ENCODE measurements around the gene UNC119.

Gene UNC119

DNA sequence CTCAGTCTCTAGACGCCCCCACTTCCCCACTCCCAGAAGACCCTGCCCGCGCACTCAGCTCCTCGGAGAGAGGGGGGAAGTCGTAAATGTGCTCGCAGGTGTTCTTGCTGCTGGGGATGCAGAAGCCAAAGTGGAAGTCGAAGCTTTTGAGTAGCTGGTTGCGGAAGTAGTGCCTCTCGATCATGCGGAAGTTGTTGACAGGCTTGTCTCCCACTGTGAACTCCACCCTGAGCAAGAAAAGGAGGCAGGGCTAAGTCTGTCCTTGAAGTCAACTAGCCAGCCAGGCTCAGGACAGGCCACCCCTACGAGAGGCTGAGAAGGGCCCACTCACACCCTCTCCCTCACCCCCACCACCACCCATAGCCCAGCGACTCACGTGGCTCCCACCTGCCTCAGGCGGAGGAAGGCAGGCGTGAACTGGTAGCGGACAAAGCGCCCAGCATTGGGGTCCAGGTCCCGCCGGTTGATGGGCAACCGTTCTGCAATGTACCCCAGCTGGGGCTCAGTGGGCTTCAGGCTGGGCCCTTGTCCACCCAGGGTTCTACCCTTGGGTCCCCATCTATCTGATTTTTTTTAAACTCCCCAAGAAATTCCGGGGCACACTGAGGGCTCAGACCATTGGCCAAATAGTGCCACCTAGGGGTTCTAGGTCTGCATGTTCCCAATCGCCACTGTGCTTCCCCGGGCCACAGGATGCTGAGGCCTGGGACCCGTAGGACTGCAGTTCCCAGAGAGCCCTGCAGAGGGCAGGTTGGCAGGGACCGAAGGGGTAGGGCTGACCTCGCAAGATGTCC is 4.6 kb downstream of the UNC119 start:
- peak; percentile 90 for DNase-seq
- in situ Hi-C loops (cut with HindIII; ENCODE audit: low pct_ligation_motif_present, low pct_unique_long_range_greater_than_20kb, low sequenced_read_pairs), result no loop called here

DNA sequence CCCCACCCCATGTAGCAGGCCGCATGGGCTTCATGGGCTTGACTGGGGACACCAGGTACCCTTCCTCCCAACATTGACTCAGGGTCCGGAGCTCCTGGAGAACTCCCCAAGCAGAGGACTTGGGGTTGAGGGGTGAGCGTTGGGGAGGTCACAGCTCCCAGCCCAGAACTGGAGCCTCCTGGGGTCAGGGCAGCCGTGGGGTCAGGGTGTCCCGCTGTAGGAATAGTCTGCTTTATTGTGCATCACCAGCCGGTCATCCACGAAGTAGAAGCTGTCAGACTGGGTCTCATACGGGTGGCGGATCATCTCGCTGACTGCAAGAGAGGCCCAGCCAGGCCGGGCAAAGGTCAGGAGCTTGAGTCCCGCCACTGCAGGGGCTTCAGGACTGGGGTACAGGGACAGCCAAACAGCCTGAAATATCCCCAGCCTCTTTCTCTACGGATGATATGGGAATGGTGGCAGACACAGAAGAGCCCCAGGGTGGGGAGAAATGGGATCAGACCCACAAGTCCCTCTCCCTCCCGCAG is 5.3 kb downstream of the UNC119 start:
- no peak for DNase-seq
- in situ Hi-C loops (cut with HindIII; ENCODE audit: low pct_ligation_motif_present, low pct_unique_long_range_greater_than_20kb, low sequenced_read_pairs), result no loop called here

DNA sequence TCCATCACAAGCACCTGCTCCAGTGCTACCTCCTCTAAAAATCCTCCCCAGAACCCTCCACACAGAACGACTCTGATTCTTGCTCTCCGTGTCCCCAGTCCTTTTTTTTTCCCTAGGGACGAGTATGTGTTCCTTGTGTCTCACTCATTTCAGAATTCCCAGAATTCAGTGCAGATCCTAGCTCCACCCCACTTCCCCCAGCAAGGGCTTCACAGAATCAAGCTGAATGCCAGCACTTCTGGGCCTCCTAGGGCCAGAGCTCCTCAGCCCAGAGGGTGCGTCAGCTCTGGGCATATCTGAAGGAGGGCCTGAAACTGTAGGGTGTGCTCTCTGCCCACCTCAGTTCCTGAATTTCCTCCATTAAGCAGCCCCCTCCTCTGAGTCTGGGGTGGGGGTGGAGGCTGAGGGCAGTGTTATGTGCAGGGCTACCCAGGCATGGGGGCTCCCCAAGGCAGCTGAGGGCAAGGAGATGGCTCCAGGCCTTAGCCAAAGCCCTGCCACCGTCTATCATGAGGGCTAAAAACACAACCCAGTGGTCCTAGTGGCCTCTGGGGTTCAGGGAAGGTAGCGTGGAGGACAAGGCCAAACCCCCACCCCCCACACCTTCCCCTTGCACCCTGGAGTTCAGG is 6.5 kb downstream of the UNC119 start:
- in situ Hi-C loops (cut with HindIII; ENCODE audit: low pct_ligation_motif_present, low pct_unique_long_range_greater_than_20kb, low sequenced_read_pairs), result no loop called here
- DNase-seq, result no peak

DNA sequence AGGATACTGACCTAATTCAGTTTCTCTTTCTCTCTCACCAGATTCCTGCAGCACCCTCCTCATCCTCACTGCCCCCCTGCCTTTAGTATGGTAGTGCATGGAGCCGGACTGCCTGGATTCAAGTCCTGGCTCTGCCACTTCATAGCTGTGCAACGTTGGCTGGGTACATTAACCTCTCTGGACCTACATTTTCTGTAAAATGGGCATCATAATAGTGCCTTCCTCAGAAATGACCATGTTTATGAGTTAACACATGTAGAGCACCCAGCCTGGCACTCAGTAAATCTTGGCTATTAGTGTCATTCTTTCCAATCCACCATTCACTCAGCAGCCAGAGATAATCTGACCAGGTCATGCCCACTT is 7.3 kb downstream of the UNC119 start:
- in situ Hi-C loops (cut with HindIII; ENCODE audit: low pct_ligation_motif_present, low pct_unique_long_range_greater_than_20kb, low sequenced_read_pairs), result no loop called here
- no peak for DNase-seq

DNA sequence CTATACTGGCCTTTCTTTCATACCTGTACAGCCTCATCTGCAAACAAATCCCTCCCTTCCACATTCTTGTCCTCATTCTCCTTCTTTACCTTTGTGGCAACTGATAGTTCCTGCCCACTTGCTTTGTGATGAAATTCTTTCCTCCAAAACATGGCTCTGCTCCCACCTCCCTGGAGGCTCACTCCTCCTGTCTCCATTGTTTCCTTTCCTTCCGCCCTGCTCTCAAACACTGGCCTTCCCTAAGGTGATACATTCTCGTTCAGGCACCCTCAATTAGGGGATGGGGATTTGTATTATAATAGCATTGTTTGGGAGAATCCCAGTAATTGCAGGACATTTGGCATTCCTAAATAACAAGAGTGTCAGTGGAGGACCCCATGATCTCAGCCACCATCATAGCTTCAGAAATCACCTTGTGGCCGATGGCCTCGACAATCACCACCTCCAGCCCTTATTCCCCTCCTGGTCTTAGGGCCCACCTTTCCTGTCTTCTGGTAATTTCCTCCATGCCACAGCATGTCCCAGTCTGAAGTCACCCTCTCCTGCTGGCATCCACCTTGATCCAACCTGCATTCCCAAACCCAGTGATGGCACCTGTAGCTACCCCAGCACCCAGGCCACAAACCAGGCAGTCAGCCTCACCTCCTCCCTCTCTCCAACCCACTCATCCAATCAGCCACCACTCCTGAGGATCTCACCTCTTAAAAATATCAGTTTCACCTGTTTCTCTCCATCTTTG is 7.9 kb downstream of the UNC119 start:
- in situ Hi-C loops (cut with HindIII; ENCODE audit: low pct_ligation_motif_present, low pct_unique_long_range_greater_than_20kb, low sequenced_read_pairs), result no loop called here
- DNase-seq, result no peak

DNA sequence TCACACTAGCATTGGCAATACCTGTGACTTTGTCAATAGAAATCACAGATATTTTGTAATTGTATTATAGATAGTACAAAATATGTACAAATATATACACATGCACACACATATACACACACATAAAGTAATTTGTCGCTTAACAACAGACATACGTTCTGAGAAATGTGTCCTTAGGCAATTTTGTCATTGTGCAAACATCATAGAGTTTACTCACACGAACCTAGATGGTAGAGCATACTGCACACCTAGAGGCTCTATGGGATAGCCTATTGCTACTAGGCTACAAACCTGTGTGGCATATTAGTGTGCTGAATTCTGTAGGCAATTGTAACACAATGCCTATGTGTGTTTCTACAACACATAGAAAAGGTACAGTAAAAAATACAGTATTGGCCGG is 11.0 kb downstream of the UNC119 start:
- in situ Hi-C loops (cut with HindIII; ENCODE audit: low pct_ligation_motif_present, low pct_unique_long_range_greater_than_20kb, low sequenced_read_pairs), result no loop called here
- DNase-seq, result no peak

DNA sequence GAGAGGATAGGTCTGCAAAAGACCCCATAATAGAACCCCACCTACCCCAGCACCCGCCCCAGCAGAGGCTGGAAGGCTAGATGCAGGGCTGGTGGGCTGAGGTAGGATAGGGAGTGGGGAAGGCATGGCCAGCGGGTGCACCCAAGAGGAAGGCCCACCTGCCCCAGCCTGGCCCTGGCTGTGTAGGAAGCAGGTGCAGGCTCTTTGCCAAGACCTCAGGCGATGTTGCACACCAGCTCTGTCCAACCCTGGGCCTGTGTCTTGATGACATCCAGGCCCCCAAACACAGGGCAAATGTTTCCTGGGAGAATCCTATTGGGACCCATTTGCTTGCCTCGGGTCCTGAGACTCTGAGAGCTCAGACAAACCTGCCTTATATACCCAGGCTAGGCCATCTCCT is 12.2 kb downstream of the UNC119 start:
- in situ Hi-C loops (cut with HindIII; ENCODE audit: low pct_ligation_motif_present, low pct_unique_long_range_greater_than_20kb, low sequenced_read_pairs), result no loop called here
- DNase-seq, result no peak

DNA sequence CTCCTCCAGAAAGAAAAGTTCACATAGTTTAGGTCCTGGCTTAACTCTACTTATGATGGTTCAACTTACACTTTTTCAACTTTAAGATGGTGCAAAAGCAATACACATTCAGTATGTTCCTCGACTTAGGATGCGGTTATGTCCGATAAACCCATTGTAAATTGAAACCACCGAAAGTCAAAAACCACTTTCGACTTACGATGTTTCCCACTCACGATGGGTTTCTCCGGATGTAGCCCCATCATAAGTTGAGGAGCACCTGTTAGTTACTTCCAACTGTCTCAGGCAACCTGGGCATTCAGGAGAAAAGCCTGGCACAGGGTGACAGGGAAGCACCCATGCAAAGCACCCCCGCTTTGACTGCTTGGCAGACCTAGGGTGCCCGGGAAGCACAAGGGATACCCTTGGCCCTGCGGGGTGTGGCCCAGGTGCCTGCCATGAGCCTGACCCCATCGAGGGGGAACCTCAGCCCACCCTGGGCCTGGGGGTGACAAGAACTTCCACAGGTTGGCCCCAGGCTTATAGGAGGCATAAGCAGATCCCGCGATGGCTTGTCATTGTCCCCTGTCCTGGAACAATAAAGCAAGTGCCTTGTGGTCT is 14.0 kb downstream of the UNC119 start:
- in situ Hi-C loops (cut with HindIII; ENCODE audit: low pct_ligation_motif_present, low pct_unique_long_range_greater_than_20kb, low sequenced_read_pairs), result no loop called here
- no peak for DNase-seq

DNA sequence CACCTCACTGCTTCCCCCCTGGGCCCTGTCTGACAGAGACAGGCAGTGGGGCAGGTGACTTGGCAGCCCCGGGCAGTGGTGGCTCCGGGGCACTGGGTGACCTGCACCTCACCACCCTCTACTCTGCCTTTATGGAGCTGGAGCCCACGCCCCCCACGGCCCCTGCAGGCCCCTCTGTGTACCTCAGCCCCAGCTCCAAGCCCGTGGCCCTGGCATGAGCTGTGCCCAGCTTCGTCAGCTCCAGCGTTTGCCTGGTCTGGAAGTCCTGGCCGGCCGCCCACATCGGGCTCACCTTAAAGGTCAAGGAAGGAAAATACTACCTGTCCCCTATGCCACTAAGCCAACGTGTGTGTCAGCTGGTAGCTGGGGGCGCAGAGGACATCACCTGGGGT is 15.2 kb downstream of the UNC119 start:
- in situ Hi-C loops (cut with HindIII; ENCODE audit: low pct_ligation_motif_present, low pct_unique_long_range_greater_than_20kb, low sequenced_read_pairs), result no loop called here
- DNase-seq, result no peak

DNA sequence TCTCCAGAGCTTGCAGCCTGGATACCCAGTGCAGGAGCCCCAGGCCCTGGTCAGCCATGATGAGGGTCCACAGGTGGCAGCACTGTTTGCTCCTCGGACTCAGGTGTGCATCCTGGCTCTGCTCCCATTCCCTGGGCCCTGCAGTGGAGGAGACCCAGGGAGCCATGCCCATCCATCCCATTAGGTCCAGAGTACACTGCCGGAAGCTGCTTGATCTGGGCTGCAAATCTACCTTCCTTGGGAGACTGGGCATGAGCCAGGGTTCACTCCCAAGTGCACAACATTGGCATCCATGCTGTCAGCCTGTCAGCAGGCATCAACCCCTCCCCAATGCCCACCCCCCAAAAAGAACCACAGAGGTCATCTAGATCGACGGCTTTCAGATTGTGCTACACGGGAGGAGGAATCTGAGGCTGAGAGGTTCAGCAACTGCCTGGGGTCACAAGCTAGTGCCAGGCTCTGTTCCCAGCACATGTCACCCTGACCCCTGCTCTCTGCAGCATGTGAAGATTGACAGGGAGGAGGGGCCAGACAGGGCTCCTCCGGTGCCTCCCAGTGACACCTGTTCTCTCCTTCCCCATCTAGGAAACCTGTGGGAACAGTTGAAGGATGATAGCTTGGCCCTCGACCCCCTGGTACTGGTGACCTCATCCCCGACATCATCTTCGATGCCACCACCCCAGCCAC is 15.7 kb downstream of the UNC119 start:
- in situ Hi-C loops (cut with HindIII; ENCODE audit: low pct_ligation_motif_present, low pct_unique_long_range_greater_than_20kb, low sequenced_read_pairs), result no loop called here
- DNase-seq, result no peak

DNA sequence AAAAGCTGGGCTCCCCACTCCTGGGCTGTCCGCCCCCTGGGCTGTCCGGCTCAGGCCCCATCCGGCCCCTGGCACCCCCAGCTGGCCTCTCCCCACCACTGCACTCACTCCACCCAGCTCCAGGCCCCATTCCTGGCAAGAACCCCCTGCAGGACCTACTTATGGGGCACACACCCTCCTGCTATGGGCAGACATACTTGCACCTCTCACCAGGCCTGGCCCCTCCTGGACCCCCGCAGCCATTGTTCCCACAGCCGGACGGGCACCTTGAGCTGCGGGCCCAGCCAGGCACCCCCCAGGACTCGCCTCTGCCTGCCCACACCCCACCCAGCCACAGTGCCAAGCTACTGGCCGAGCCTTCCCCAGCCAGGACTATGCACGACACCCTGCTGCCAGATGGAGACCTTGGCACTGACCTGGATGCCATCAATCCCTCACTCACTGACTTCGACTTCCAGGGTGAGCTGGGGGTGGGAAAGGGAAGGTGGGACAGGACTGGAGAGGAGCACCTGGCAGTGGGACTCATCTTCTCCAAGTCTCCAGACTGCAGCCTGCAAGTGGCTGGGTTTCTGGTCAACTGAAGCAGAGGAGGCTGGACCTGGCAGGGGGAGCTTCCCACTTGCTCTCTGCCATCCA is 17.6 kb downstream of the UNC119 start:
- in situ Hi-C loops (cut with HindIII; ENCODE audit: low pct_ligation_motif_present, low pct_unique_long_range_greater_than_20kb, low sequenced_read_pairs), result no loop called here

DNA sequence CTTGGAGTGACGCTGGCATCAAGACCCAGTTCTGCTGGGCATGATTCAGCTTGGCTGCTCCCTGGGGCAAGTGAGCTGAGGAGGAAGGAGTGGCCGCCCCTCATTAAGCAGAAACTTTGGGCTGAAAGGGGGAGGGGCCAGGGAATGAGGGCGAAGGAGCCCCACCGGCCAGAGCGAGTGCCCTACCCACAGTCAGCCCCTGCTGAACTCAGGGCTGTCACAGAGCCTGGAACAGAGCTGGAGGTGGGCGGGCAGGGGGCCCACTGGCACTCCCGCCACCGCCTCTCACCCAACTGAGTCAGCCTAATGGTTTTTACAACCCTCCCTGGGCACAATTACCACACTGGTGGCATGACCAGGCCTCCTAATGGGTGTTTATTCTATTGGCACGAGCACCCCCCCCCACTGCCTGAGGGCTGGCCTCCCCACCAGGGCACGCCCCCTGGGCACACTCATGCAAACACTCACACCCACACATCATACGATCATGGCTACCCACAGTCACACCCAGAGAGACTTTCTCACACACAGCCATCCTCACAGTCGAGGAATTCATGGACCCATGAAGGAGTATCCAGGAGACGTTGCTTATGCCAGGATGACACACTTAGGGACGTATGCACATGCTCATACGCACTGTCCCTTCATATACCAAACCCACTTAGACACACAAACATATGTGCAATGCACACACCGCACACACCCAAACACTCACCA is 19.2 kb downstream of the UNC119 start:
- in situ Hi-C loops (cut with HindIII; ENCODE audit: low pct_ligation_motif_present, low pct_unique_long_range_greater_than_20kb, low sequenced_read_pairs), result no loop called here

More for the DNA sequence above, 17.6 kb downstream of the UNC119 start:
- DNase-seq, result no peak

DNA sequence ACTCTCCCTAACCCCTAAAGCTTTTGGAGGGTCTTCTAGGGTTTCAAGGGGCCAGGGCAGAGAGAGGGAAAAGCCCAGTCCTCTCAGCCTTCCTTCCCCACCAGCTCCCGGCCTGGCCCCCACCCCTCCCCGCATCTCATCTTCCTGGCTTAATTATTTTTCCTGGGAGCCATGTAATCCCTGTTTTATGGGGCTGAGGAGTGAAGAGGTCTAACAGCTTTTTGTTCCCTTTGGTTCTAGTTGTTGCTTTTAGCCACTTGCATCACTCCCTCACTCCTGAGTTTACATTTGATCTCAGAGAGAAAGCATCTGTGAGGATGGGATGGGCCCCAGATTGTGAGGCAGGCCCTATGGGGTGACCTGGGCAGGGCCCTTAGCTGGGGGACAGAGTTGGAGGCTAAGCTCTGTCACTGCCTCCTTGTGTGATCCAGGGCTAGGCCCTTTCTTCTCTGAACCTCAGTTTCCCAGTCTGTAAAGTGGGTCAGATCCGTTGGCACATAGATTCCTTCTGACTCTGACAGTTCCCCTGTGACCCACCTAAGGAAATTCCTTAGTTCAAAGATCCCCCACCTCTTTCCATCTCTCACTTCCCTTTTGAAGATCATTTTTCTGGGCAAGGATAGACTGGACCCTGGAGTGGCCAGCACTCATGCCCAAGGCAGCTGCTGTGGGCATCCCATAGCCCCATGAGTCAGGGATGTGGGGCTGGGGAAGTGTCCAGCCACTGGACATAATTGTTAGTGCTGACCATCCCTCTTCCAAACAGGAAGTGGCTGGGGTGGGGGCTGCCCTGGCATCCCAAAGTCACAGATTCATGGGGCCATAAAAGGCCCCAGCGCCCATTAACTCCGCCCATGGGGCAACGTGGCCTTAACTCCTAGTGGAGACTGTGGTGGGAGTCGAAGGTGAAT is 20.1 kb downstream of the UNC119 start:
- in situ Hi-C loops (cut with HindIII; ENCODE audit: low pct_ligation_motif_present, low pct_unique_long_range_greater_than_20kb, low sequenced_read_pairs), result no loop called here
- DNase-seq, result no peak

More for the DNA sequence above, 19.2 kb downstream of the UNC119 start:
- DNase-seq, result no peak

DNA sequence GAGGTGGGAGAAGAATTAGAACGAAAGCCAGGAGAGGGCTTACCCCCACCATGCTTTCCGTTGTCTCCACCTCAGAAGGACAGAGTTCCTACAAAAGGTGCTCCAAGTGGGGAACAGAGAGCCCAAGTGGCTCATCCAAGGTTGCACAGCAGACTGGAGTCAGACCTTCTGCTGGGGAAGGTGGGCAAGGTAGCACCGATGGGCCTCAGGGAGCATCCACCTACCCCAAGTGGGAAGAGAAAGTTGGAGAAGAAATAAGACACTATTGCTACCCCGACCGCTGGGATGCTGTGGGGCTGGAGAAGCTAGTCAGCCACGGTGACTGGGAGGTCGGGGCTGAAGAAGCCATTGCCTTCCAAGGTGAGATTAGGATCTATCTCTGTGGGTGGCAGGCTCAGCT is 21.5 kb downstream of the UNC119 start:
- DNase-seq, result no peak
- in situ Hi-C loops (cut with HindIII; ENCODE audit: low pct_ligation_motif_present, low pct_unique_long_range_greater_than_20kb, low sequenced_read_pairs), result no loop called here

DNA sequence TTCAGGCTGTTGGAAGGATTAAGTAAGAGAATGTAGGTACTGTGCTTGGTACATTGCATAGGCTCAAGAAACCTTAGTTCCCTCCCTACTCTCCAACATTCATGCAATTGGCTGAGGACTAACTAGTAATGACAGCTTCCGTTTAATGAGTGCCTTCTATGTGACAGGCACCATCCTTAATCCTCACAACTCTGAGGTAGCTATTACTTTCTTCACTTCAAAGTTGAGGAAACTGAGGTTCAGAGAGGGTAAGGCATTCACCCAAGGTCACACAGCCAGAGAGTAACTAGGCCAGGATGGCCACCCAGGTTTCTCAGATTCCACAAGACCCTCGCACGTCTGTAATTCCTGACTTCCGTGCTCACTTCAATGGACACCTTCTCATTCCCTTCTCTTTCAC is 22.2 kb downstream of the UNC119 start:
- no peak for DNase-seq
- in situ Hi-C loops (cut with HindIII; ENCODE audit: low pct_ligation_motif_present, low pct_unique_long_range_greater_than_20kb, low sequenced_read_pairs), result no loop called here

DNA sequence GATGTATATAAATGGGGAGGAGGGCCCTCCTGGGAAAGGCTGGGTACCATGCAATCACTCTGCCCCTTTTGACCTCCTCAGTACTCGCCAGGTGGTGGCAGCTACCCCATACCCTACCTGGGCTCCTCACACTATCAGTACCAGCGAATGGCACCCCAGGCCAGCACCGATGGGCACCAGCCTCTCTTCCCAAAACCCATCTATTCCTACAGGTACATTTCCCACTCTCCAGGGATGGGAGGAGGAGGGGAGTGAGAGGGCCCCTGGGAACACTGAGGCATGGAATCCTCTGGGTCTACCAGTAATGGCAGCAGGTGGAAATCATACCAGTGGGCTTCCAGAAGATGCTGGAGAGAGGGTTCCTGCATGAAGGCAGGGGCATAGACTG is 23.4 kb downstream of the UNC119 start:
- DNase-seq, result no peak
- in situ Hi-C loops (cut with HindIII; ENCODE audit: low pct_ligation_motif_present, low pct_unique_long_range_greater_than_20kb, low sequenced_read_pairs), result no loop called here
